Stimulated activated CD4-positive, alpha-beta T cell treated with anti-CD3 and anti-CD28 coated beads, Interleukin-15, amount 100 ng/mL, for 1 hour (primary cell): ENCODE results near the gene PCGF6.
"Not testable (repeated sequence)": the region's sequence is repeated elsewhere in the genome, so short reads cannot be mapped to it uniquely, and the experiment has no call there.

Experiments
- DNase-seq, 2 donors: peaks; one replicate each; pipeline ENCODE4 v3.0.0-alpha.2; 2020; ENCODE audit warnings: low read depth in 1 of 2, low spot score in 1 of 2

The PCGF6 gene

GRCh38 chr10:103350517-103351260 is at the start of gene PCGF6:
TSS of gene PCGF6 (minus strand) at chr10:103351140. CDS start at chr10:103351066, 74 bp downstream.
- peak; percentile 44 to 65 for DNase-seq

GRCh38 chr10:103397191-103397825 is 46.4 kb upstream of the PCGF6 start:
- no peak for DNase-seq

GRCh38 chr10:103396789-103397087 is 45.8 kb upstream of the PCGF6 start:
- DNase-seq = no peak

- peak; percentile 81 to 84 for DNase-seq
These were observed 45.3 kb upstream of the PCGF6 start, which contains the start of the genes ATP5MK and PDCD11 for GRCh38 chr10:103396067-103396788. TSS of gene ATP5MK (minus strand) at chr10:103396475. CDS start at chr10:103392457, 4,018 bp downstream. TSS of gene PDCD11 (plus strand) at chr10:103396626. CDS start at chr10:103398427, 1,801 bp downstream.

GRCh38 chr10:103395754-103396066 is 44.8 kb upstream of the PCGF6 start:
- no peak for DNase-seq

- no peak for DNase-seq
These were observed 43.2 kb upstream of the PCGF6 start for GRCh38 chr10:103394180-103394579.

- DNase-seq = no peak
These were observed 31.8 kb upstream of the PCGF6 start for GRCh38 chr10:103382769-103383168.

GRCh38 chr10:103374263-103374662 is 23.3 kb upstream of the PCGF6 start:
- DNase-seq = no peak

- no peak for DNase-seq
These were observed 22.6 kb upstream of the PCGF6 start for GRCh38 chr10:103373544-103373943.

- peak; percentile 69 to 72 for DNase-seq
These were observed 17.0 kb upstream of the PCGF6 start, which contains the start of gene TAF5 for GRCh38 chr10:103367782-103368518. TSS of gene TAF5 (plus strand) at chr10:103367976. CDS start at chr10:103367990, 14 bp downstream.

- DNase-seq = no peak
These were observed 16.4 kb upstream of the PCGF6 start for GRCh38 chr10:103367379-103367781.

GRCh38 chr10:103360791-103361190 is 9.9 kb upstream of the PCGF6 start:
- not testable (repeated sequence) for DNase-seq

- DNase-seq = not testable (repeated sequence)
These were observed 8.6 kb upstream of the PCGF6 start for GRCh38 chr10:103359493-103359892.

GRCh38 chr10:103355906-103356599 is 5.1 kb upstream of the PCGF6 start:
- no peak for DNase-seq

- not testable (repeated sequence) for DNase-seq
These were observed 3.6 kb upstream of the PCGF6 start for GRCh38 chr10:103354567-103354966.

GRCh38 chr10:103353281-103353680 is 2.3 kb upstream of the PCGF6 start:
- DNase-seq = no peak

- no peak for DNase-seq
These were observed 794 bp downstream of the PCGF6 start for GRCh38 chr10:103350175-103350516.

GRCh38 chr10:103336370-103336769 is 14.6 kb downstream of the PCGF6 start:
- DNase-seq = no peak

- no peak for DNase-seq
These were observed 16.4 kb downstream of the PCGF6 start for GRCh38 chr10:103334567-103334966.

GRCh38 chr10:103333934-103334520 is 16.9 kb downstream of the PCGF6 start:
- no peak for DNase-seq
